GM19395 (cell line): ENCODE data around the gene CUL3.
"Not testable (repeated sequence)": the region's sequence is repeated elsewhere in the genome, so short reads cannot be mapped to it uniquely, and the experiment has no call there.

ENCODE experiments used
- ATAC-seq: cut with Tn5 transposase; IDR thresholded peaks from one replicate; pipeline ENCODE4 v1.9.1; 2021; ENCODE audit warnings: mild to moderate bottlenecking, moderate library complexity; ENCODE audit not compliant: unreplicated experiment

The CUL3 gene

DNA sequence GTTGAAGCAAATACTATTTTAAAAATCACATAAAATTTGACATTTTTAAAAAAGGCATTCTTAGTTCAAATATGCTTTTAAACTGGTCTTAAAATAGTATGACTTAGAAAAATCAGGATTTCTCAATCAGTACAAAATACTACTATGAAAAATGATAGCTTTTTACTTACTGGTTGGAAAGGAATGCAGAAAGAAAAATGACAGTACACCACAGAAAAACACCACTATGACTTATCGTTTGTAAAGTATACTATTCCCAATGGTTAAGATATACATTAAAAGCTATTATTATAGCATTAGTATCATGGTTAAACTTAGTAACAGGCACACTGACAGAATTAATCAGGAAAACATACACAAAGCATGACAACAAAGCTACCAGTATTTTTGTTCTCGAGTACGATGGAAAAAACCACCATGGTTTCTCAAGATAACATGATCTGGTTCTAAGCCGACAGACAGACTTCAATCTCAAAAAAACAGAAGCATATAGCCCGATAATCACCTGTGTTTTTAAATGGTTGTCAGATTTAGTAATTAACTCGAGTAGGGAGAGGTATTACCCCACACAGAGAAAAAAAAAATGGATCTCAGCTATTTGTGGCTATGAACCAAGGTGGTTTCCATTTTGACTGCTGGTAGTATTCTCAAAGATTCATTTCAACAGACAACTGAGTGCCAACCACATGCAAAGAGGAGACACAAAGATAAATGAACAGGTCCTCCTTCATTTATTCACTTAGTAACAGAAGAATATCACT lies 39.1 kb downstream of the CUL3 start:
- no peak for ATAC-seq

DNA sequence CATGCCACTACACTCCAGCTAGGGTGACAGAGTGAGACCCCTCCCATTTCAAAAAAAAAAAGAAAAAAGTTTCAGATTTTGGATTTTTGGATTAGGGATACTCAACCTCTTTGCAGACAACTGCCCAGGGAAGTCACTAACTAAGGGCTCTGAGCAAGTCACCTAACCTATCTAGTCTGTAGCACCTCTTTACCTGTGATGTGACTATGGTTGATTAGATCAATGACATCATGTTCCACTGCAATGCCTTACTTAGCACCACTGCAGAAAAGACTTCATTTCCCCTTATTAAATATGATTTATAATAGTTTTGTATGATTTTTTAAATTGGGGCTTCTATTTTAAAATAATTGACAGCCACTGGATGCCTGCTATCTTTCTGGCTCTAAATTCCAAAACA lies 41.2 kb downstream of the CUL3 start:
- ATAC-seq = no peak

DNA sequence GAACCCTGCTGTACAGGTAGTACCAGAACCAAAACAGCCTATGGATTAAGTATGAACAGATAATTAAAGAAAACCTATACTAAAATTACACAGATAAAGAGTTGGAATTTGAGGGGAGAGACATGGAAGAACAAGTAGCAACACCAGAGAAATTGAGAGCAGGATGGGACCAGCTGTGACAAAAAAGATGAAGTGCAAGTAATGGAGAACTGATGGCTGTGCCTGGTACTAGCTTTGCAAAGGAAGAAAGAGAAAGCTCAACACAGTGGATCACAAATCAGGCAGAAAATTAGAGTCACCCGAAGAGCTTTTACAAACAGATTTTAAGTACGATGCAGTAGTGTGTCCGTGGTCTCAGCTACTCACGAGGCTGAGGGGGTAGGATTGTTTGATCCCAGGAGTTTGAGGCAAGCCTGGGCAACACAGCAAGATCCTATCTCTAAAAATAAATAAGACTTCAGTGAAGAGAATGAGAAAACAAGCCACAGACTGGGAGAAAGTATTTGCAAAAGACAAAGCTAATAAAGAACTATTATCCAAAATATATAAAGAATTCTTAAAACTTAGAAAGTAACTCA lies 46.5 kb downstream of the CUL3 start:
- ATAC-seq = no peak

DNA sequence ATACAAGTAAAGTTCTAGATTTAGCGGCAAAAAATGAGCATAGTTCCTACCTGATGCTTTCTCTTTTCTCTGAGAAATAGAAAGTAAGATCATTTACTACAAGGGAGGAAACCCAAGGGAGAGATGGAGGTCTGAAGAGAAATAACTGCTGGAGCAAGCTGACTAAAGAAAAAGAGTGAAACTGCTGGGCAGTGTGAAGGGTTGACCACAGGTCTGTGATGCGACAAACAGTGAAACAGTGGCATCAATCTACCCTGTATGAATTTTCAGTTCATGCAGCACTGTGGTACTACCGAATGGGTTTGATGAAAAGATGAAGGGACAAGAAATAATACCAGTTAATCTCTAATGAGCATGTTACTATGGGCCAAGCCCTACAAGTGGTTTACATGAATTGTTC lies 52.2 kb downstream of the CUL3 start:
- ATAC-seq = peak; percentile 57

DNA sequence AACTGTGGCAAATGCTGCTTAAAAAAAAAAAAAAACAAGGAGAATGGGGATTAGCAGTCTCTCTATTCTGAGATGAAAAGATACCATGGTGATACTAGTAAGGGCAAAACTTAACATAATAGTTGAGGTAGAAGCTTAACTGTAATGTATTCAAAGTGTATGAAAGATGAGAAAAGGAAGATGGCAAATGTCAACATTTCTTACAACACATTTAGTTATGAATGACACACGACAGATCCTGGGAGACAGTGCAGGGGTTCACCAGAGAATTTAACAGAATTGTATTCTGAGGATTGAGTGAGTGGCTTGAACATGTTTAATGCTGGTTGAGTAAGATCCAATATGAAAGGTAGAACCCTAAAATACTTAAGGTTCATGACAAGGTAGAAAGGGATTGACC lies 52.7 kb downstream of the CUL3 start:
- peak; percentile 17 for ATAC-seq

DNA sequence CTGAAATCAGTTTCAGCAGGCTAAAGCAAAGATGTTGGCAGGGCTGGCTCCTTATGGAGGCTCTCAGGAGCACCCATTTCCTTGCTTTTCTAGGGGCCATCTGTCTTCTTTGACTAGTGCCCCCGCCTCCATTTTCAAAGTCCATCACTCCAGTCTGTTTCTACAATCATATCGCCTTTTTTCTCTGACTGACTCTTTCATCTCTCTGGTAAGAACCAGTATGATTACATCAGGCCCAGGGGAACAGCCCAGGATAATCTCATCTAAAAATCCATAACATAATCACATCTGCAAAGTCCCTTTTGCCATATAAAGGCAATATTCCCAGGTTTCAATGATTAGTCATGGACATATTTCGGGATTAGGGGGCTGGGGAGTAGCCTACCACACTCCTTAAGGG lies 57.0 kb downstream of the CUL3 start:
- no peak for ATAC-seq

DNA sequence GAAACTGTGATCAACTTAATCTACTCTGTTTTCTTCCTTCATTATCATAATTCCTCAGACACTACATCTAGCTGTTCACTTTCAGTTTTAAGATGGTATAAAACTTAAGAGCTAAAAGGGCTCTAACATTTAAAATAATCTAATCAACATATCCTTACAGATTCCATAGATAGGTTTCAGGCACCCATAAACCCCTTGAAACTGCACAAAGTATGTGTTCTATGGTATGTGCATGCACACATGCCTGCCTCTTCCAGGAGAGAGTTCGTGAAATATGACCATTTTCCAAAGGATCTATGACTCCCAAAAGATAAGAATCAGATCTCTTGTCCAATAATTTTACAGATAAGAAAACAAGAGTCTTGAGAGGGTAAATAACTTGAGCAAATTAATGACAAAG lies 59.4 kb downstream of the CUL3 start:
- ATAC-seq = no peak

DNA sequence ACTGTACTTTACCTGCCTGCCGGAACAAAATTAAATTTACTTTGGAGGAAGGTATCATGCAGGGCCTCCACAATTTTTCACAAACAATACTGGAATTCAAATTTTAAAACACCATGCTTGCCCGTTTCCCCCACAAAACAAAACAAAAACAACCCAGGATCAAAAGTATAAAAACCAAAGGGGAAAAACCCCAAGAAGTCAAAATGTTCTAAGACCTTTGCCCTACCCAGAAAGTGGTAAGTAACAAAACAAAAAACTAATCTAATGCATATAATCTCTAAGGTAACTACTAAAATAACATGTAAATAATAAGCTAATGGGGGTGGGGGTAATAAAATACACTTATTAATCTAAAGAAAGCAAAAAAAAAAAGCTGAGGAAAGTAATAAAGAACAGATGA lies 60.5 kb downstream of the CUL3 start:
- no peak for ATAC-seq

DNA sequence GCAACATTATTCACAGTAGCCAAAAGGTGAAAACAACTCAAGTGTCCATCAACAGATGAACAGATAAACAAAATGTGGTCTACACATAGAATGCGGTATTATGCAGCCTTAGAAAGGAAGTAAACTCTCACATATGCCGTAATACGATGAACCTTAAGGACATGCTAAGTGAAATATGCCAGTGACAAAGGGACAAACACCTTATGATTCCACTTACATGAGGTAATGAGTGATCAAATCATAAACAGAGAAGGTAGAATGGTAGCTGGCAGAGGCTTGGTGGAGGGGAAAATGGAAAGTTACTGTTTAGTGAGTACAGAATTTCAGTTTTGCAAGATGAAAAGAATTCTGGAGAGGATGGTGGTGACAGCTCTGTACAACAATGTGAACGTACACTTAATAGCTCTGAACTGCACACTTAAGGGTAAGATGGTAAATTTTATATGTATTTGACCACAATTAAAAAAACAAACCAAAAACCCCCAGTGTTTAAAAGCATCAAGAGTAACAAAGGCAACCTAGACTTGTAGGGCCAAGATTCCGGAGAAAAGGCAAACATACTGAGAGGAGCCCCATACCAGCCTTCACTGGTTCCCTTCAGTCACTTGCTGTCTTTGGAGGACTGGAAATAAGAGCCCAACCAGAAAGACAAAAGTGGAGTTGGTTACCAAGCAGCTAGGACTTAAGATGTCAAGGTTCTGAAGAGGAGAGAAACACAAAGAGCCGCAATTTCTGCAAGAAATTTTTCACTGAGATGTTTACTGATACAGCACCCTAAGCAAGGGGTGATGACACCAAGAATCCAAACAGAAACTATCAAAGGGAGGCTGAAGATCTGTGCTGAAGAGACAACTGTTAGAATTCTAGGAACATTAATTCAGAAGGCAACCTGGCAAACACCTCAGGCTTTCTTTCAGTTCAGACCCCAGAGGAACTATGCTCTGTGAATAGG lies 61.3 kb downstream of the CUL3 start:
- ATAC-seq = no peak

DNA sequence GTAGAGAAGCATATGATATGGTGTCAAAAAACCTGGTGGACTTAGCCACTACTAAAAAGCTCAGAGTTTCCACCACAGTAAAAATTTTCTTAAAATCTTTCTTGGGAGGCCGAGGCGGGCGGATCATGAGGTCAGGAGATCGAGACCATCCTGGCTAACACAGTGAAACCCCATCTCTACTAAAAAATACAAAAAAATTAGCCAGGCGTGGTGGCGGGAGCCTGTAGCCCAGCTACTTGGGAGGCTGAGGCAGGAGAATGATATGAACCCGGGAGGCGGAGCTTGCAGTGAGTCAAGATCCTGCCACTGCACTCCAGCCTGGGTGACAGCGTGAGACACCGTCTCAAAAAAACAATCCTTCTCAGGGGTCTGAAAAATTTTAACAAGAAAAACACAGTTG lies 62.7 kb downstream of the CUL3 start:
- ATAC-seq = not testable (repeated sequence)

DNA sequence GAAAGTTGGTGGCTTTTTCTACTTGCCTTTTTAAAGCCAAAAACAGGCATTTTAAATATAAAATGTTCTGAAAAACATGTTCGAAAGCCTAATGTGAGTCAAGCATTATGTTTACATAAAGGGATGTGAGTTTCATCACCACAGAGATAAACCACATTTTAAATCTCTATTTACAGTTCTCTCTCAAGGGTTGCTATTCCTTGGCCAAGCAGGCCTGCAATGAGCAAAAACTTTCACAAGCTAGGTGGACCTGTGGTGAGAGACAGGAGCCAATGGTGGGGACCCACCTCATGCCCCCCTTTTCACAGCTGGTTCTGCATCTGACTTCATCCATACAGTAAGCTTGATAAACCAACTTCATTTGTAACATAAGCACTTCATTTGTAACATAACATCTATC lies 65.1 kb downstream of the CUL3 start:
- ATAC-seq = peak; percentile 79

DNA sequence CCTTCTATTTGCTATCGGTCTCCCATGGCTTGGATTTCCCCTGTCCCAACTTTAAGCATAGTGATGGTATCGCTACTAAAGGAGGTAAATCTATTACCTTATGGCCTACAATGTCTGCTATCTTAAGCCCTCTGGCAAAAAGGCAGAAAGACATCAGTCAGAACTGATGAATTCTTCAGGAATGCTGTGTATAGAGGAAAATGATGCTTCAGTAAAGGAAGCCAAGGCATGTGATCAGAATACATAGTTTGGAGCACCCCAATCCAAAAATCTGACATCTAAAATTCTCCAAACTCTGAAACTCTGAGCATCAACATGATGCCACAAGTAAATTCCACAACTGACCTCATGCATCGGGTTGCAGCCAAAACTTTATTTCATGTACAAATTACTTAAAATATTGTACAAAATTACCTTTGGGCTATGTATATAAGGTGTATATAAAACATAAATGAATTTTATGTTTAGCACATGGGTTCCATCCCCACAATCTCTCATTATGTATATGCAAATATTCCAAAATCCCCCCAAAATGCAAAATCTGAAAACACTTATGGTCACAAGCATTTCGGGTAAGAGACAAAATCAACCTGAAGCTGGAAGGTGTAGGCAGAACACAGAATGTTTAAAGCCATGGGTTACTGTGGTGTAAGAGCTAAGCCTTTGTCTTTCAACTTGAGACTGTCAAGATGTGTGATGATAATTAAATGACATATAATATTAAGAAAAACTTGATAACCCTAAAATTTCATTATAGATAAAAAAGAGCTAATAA lies 66.2 kb downstream of the CUL3 start:
- no peak for ATAC-seq

DNA sequence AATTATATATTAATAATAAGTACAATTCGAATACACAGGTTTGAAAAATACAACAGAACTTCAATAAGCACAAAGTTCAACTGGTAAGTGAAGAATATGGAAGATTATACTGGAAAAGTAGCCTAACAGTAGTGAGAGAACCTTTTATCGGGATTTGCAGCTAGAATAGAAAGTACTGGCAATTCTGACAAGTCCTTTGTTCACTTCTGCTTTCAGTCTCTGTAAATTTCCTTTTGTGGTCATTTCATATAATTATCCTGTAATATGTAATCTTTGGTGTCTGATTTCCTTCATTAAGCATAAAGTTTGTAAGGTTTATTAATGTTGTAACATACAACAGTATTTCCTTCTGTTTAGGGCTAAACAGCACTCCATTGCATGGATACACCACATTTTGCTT lies 67.2 kb downstream of the CUL3 start:
- no peak for ATAC-seq

DNA sequence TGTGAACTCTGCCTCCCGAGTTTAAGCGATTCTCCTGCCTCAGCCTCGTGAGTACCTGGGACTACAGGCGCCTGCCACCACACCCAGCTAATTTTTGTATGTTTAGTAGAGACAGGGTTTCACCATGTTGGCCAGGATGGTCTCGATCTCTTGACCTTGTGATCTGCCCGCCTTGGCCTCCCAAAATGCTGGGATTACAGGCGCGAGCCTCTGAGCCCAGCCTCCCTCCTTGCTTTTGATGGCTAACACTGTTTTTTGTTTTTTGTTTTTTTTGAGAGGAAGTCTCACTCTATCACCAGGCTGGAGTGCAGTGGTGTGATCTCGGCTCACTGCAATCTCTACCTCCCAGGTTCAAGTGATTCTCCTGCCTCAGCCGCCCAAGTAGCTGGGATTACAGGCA lies 68.8 kb downstream of the CUL3 start:
- ATAC-seq = not testable (repeated sequence)

DNA sequence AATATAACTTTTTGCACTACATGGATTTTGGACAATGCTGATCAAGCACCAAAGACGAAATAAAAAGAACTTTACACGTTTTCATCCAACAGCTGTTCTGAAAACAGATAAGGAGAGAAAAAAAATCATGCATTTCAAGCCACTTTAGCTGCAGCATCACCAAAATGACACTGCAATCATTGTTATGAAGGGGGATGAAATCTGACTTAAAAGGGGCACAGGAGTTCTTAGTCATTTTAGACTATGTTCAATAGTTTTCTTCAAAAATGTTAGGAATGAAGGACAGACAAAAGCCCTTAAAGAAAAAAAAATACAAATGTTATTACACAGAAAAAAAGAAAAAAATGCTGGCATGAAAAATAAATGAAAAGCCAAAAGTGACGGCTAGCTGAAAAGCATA lies 71.2 kb downstream of the CUL3 start:
- ATAC-seq = no peak

DNA sequence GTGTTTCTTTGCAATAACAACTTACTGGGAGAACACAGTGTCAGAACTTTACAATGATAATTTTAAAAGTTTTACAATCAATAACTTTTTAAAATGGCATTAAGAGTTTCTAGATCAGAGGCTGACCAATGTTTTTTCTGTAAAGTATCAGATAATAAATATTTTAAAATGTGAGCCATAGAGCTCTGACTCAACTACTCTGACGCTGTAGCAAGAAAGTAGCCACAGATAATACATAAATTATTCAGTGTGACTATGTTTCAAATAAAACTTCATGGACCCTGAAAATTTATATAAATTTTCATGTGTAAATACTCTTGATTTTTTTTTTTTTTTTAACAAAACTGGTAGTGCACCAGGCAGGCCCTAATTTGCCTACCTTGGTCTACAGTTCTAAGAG lies 77.4 kb downstream of the CUL3 start:
- ATAC-seq = no peak

DNA sequence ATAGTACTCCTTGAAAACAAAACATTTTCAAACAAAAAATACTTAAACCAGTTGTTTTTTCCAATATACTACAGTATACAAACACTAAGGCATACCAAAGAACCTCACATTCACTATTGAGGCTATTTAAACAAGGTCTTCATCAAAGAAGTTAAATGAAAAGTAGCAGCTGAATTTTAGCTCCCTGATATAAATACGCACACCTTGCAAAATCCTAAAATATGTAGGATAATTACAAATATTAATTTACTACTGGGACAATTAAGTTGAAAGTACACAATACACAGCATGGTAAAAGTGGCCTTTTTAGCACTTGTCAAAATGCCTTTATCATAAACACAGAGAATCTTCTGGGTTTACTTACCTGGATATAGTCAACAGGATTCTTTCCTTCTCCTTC lies 78.7 kb downstream of the CUL3 start:
- ATAC-seq = no peak

DNA sequence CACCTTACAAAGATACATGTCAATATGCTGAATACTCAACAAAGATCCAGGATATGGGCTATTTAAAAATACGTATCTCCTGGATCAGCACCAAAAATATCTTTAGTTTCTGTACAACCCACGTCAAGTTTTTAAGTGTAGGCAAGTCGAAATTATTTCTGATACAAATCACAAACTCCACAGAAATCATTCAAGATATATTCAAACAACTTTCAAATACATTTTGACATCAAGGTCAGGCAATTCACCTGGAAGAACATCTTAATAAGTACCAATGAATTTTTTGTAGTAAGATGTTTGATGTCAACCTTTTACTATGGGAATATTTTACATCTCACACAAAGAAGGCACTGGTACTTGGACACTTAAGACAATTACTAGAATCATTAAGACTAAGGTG lies 86.2 kb downstream of the CUL3 start:
- ATAC-seq = no peak

DNA sequence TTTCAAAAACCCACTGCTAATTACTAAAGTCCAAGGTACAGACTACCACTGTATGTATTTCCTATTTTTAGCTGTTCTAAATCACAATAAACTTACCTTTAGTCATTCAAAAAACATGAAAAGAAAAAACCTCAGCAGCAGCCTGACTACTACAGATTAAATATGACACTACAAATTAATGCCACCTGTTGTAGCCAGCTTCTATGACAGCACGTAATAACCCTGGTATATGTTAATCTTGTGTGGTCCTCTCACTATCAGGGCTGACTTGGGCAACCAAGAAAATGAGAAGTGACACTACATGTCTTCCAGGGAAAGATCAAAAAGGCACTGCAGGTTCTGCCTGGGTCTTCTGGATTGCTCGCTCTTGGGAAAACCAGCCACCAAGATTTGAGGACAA lies 92.6 kb downstream of the CUL3 start:
- no peak for ATAC-seq

DNA sequence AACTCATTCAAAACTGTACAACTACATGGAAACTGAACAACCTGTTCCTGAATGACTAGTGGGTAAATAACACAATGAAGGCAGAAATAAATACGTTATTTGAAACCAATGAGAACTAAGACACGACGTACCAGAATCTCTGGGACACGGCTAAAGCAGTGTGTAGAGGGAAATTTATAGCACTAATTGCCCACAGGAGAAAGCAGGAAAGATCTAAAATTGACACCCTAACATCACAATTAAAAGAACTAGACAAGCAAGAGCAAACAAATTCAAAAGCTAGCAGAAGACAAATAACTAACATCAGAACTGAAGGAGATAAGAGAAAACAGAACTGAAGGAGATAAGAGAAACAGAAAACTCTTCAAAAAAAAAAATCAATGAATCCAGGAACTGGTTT lies 97.2 kb downstream of the CUL3 start:
- not testable (repeated sequence) for ATAC-seq
